ENCODE results near the gene DIAPH2. TPM values are rescaled to one million over a fixed set of nuclear protein-coding genes. Genes with fewer than 3 reads are reported as not detected.

Gene DIAPH2
- total and polyA plus RNA-seq, 2 experiments from 2014 or later, result 16.2 to 56.6 TPM

- TF ChIP-seq ZNF462 (CRISPR knock-in tag; IDR thresholded peaks at IDR 0.05) (no peak), ZNF331 (CRISPR knock-in tag; IDR thresholded peaks at IDR 0.05; ENCODE audit: low read depth) (no peak), ZNF114 (CRISPR knock-in tag; IDR thresholded peaks at IDR 0.05) (no peak), NANOG (IDR thresholded peaks at IDR 0.05; ENCODE audit: borderline replicate concordance) (no peak), EZH2 (IDR thresholded peaks at IDR 0.05; ENCODE audit: low read depth, unreplicated experiment) (no peak), CTCF (conservative IDR thresholded peaks at IDR 0.05; ENCODE audit: low read depth in 2 of 2) (no peak), STAT1 (IDR thresholded peaks at IDR 0.05; ENCODE audit: unreplicated experiment) (no peak), CREB1 (CRISPR knock-in tag; IDR thresholded peaks at IDR 0.05; ENCODE audit: low read depth) (no peak)
These were observed 106.9 kb downstream of the DIAPH2 start (continued) for GRCh38 chrX:96791559-96791958.

- Histone ChIP-seq H2AFZ (no peak overlapping the region), H3K4me1 (ENCODE audit: insufficient read depth) (no peaks in the 10 kb centered on the region)
These were observed 107.4 kb downstream of the DIAPH2 start for GRCh38 chrX:96792047-96792446.

More at GRCh38 chrX:96792047-96792446, 107.4 kb downstream of the DIAPH2 start:
- Mint-ChIP-seq H3K4me3 (no peak overlapping the region), H3K4me1 (no peaks in the 10 kb centered on the region), H3K27me3 (ENCODE audit: insufficient read depth, low read depth, poor library complexity) (no peaks in the 10 kb centered on the region), H3K36me3 (ENCODE audit: low read depth) (no peaks in the 10 kb centered on the region), H3K9me3 (no peaks in the 10 kb centered on the region), H3K27ac (no peak overlapping the region)
- TF ChIP-seq EZH2phosphoT487 (IDR thresholded peaks at IDR 0.05; ENCODE audit: unreplicated experiment) (no peak), EZH2 (IDR thresholded peaks at IDR 0.05; ENCODE audit: low read depth, unreplicated experiment) (no peak), ZNF331 (CRISPR knock-in tag; IDR thresholded peaks at IDR 0.05; ENCODE audit: low read depth) (no peak), CREB1 (CRISPR knock-in tag; IDR thresholded peaks at IDR 0.05; ENCODE audit: low read depth) (no peak), POLR2AphosphoS5 (IDR thresholded peaks at IDR 0.05; ENCODE audit: low read depth) (no peak)
- no peak overlapping the region for H3K4me2 ChIP-seq
- H3K36me3 ChIP-seq (ENCODE audit: insufficient read depth), result no peaks in the 10 kb centered on the region
- ATAC-seq (no peak), DNase-seq (ENCODE audit: low spot score) (no peak)
- no peaks in the 10 kb centered on the region for H3K9me2 ChIP-seq (ENCODE audit: insufficient read depth)
- no peaks in the 10 kb centered on the region for H4K20me1 ChIP-seq (replicated peaks; ENCODE audit: insufficient read depth)
- H3K27me3 ChIP-seq (ENCODE audit: insufficient read depth), result no peaks in the 10 kb centered on the region
- no peaks in the 10 kb centered on the region for H3K79me2 ChIP-seq (replicated peaks; ENCODE audit: insufficient read depth)
- no peaks in the 10 kb centered on the region for H3F3A ChIP-seq (replicated peaks; ENCODE audit: low read depth)
- no peak overlapping the region for H3K4me3 ChIP-seq
- H3K27ac ChIP-seq (ENCODE audit: low read depth), result no peak overlapping the region

All from GM23338 (cell line).